Neural progenitor cell (in vitro differentiated cells): ENCODE data around the gene SWT1.

ENCODE experiments used
- CTCF ChIP-seq: fragments of 200-600 bp; sonication (generic); IDR thresholded peaks from 2 replicates; pipeline ENCODE4 v1.5.1; 2017; ENCODE audit warnings: antibody characterized with exemption, mild to moderate bottlenecking
- EZH2phosphoT487 ChIP-seq: fragments of 200-600 bp; sonication (generic); IDR thresholded peaks from 2 replicates; pipeline ENCODE4 v1.6.1; 2017; ENCODE audit warnings: antibody characterized with exemption

GRCh38 chr1:185151215-185151614 lies 5.8 kb upstream of the SWT1 start:
- TF ChIP-seq CTCF (no peak), EZH2phosphoT487 (no peak)
